Activated T-cell treated with anti-CD3 and anti-CD28 coated beads, Interleukin-2, amount 50 U/mL, for 1 hour (primary cell): ENCODE data around the gene CAMTA1.

Experiments
- DNase-seq: peaks from one replicate; pipeline ENCODE4 v3.0.0-alpha.2; 2020

CAMTA1 gene

DNA sequence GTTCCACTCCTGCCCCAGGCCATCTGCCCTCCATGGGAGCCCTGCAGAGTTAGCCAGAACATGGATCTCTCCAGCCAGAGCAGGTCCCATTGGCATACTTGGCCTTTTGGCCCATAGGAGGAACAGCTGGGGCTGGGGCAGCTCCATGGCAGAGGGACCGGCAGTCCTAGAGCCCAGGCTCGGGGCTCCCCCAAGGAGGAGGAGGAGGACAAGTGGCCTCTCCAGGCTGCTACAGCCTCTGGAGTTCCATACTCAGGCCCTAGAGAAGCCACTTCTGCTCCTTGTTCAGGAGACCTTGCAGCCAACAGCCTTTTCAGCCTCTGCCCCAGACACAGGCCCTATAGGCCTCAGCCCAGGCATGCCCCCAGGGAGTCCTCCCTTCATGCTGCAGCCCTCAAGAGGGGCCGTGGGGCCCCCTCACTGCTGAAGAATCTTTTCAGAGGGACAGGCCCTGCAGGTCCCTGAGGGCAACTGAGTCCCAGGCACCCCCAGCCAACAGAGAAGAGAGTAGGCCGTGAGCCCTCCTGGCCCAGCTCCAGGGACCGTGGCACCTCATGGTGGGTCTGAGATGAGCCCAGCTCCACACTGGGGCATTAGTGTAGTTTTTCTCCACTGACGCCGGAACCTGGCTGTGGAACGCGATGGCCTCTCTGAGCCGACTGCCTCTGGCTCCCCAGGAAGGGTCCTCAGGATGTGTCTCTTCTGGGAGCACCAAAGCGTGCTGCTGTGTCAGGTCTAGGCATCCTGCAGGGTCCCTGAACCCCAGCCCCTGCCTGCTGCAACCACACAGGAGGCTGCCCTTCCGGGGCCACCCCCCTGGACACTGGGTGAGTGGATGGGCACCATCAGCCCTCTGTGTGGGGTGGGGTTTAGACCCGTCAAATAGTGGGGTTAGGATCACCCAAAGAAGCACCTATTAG is 688.2 kb downstream of the CAMTA1 start:
- no peak for DNase-seq

GRCh38 chr1:7474143-7474490 is 688.9 kb downstream of the CAMTA1 start:
- DNase-seq: no peak

DNA sequence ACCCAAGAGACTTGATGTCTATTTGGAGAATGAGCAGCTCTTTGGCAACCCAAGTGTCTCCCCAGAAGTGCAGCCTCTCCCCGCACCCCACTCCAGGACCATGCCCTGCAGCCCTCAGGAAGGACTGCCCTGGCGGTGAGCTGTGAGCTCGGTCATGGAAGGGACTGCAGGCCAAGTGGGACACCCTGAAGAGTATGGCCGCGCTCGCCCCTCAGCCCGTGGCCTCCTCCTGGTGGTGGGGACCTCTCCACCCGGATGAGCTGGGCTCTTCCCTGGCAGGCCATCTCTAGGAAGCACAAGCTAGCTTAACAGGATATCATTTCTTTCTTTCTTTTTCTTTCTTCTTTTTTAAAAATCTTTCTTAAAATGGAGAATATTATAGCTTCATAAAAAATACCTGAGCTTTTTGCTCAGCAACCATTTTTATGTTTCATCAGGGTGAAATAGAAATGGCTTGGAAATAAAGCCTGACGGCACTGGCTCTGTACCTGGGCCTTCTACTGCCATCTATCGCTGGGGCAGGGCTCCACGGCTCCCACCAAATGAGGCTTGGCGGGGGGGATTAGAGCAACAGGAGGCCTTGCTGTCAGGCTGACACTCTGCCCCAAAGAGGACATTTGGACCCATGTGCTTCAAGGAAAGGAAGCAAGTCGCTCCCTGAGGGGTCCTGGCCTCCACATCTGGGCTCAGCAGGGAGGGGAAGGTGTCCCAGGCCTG is 689.7 kb downstream of the CAMTA1 start:
- no peak for DNase-seq

DNA sequence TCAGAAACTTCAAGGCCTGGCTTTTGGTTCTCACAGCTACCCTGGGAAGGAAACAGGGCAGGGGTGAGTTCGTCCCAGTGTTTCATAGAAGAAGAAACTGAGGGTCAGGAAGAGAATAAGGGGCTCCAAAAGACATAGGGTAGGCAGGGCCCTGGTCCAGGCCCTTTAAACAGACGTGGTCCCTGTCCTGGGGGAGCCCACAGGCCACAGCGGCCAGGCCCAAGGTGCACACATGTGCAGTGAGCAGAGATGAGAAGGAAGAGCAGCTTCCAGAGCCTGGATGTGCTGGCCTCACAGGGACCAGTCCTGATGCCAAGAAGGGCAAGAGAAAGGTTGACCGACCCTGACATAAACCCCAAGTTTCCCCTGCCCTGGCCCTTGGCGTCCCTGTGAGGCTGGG is 690.4 kb downstream of the CAMTA1 start:
- no peak for DNase-seq

DNA sequence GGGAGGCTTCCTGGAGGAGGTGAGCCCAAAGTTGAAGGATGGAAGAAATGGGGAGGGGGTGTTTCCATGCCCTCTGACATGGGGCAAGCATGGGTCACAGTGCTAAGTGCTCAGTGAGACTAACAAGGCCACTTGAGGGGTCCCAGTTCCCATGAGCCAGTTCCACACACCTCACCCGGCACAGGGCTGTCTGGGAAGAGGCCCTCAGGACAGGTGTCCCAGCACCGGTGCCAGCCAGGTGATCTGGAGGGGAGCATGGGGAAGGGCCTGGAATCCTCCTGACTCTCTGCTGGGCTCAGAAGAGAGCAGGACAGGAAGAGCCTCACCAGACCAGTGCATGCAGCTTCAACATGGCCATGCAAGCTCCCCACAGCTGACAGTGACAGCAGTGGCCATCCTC is 691.1 kb downstream of the CAMTA1 start:
- DNase-seq: no peak

- DNase-seq: no peak
Observed at GRCh38 chr1:7476861-7477547, 691.8 kb downstream of the CAMTA1 start.

- no peak for DNase-seq
Observed at GRCh38 chr1:7477593-7477992, 692.3 kb downstream of the CAMTA1 start.

DNA sequence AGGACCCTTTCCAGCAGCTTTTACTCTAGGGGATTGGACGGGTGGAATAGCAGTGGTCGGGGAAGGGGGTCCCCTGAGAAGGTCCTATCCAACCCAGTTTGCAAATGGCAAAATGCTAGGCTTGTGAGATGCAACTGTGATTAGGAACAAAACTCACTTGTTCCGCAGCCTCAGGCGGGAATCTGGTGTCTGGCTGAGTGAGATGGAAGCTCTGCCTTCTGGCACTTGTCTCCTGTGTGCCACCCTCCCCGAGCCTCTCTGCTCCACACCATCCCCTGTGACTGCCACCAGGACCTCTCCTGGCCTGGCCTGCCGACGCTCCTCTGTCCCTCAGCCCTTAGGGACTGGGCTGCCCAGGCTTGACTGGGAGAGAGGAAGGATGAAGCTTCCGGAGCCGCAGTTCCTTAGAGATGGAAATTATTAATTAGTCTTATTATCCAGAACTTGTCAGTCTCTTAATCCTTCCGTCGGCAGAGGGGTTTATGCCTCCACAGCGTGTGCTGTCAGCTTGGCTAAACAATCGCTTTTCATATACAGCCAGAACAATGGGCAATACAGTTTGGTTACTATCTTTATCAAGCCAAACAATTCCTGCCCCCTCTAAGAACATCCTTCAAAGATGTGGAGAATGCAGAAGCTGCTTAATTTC is 693.0 kb downstream of the CAMTA1 start:
- DNase-seq: no peak

GRCh38 chr1:7478809-7479499 is 693.7 kb downstream of the CAMTA1 start:
- DNase-seq: no peak

GRCh38 chr1:7479571-7479970 is 694.3 kb downstream of the CAMTA1 start:
- DNase-seq: no peak

GRCh38 chr1:7481194-7481593 is 695.9 kb downstream of the CAMTA1 start:
- no peak for DNase-seq

DNA sequence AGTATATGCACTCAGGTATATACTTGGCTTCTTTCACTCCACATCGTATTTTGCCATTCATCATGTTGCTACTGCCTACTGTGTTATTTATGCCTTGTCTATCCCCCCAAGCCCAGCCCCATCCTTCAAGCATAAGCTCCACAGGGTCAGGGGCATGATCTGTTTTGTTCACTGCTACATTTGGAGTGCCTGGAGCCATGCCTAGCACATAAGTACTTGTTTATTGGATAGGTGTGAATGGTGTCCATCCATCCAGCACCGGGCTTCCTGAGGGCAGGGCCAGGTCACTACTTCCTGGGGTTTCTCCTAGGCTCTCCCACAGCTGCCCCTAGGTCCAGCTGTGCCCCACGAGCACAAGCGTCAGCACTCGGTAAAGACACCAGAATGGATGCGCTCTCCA is 696.8 kb downstream of the CAMTA1 start:
- no peak for DNase-seq

GRCh38 chr1:7482772-7483495 is 697.7 kb downstream of the CAMTA1 start:
- DNase-seq: no peak

DNA sequence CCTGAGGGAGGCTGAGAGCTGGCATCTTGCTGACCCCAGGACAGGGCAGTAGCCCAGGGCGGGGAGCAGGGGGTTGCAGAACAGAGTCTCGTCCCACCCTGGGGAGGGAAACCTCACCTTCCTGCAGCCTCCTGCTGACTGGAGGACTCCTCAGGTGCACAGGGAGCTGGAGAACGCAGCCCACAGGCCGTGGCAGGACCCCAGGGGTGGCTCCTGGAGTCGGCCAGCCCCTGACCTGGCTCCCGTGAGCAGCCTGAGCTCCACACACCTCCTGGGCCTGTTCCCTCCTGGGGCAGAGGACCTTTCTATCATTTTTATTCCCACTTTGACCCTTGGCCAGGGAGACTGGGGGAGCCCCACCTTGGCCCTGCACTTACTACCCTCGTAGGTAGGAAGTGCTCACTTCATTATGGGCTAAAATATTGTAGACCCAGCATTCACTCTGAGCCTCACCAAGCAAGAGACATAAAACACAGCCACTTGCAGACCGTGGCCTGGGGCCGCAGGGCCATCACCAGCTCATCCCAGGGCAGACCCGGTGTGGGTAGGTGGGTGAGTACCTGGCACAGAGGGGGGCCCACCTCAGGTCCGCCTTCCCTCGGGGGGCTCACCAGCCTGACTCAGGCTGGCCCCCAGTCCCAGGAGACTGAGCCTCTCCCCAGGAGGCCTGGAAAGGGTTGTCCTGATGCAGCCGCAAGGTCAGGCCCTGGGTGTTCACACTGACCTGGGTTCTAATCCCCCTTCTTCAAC is 698.6 kb downstream of the CAMTA1 start:
- DNase-seq: no peak

DNA sequence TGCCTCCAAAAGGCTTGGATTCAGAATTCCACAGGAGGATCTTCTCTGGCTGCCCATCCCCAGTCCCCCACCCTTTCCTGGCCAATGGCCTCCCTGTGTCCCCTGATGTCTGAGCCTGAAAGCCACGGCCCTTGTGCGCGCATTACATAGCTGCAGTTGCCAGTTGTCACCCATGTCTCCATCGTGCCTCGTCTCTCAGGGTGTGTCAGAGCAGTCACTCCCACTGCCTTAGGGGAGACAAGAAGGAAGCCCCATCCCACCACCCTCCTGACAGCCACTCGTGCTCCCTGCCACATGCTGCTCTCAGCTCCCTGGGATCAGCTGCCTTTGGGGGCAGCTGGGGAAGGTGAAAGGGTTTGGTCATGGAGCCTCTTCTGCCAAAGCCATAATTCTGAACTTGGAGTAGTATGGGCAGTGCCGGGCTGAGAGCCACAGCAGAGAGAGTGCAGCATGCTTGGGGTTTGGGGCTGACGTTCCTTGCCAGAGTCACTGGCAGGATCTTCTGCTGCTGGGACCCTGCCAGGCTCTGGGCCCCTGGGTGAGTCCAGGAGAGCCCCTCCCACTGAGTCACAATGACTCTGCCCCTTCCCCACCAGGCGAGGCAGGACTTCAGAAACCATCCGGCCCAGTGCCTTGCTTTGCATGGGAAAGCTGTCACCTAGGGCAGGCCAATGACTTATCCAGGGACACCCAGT is 700.0 kb downstream of the CAMTA1 start:
- no peak for DNase-seq

- no peak for DNase-seq
Observed at GRCh38 chr1:7485826-7486225, 700.6 kb downstream of the CAMTA1 start.

- no peak for DNase-seq
Observed at GRCh38 chr1:7487766-7488474, 702.7 kb downstream of the CAMTA1 start.

DNA sequence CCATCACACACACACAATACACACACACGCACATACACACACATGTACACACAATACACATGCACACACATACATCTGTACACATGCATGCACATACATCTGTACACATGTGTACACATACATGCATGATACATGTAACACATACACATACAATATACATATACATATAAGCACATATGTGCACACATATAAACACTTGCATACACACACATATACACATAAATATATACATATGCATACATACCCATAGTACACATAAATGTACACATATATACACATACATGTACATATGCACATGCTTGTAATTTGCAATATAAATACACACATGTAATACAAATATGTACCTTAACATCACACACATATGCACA is 703.2 kb downstream of the CAMTA1 start:
- DNase-seq: no peak

- no peak for DNase-seq
Observed at GRCh38 chr1:7489586-7489985, 704.3 kb downstream of the CAMTA1 start.

- no peak for DNase-seq
Observed at GRCh38 chr1:7490576-7490975, 705.3 kb downstream of the CAMTA1 start.
